Liver (tissue), 9 donors: ENCODE measurements around the gene MSL2. TPM values are rescaled to one million over a fixed set of nuclear protein-coding genes. Genes with fewer than 3 reads are reported as not detected.

Experiments
- DNase-seq: peaks from one replicate; pipeline ENCODE4 v3.0.0-alpha.2; 2017; ENCODE audit warnings: low spot score
- H3K27ac ChIP-seq, 2 donors: one replicate each; pipeline ENCODE4 v1.7.0; 2013; ENCODE audit warnings: inconsistent platforms in 2 of 2, low read length in 2 of 2, control low read depth in 1 of 2, low read depth in 1 of 2, mild to moderate bottlenecking in 1 of 2
- H3K27me3 ChIP-seq, 4 donors: one replicate each; pipeline versions ENCODE4 v1.6.1 to v1.7.0; 2013; ENCODE audit warnings: low read length in 3 of 4, inconsistent platforms in 1 of 4, mild to moderate bottlenecking in 1 of 4, moderate library complexity in 1 of 4; ENCODE audit not compliant: control insufficient read depth in 4 of 4, insufficient read depth in 4 of 4
- H3K36me3 ChIP-seq, 4 donors: one replicate each; pipeline versions ENCODE4 v1.6.1 to v1.7.0; 2013; ENCODE audit warnings: low read length in 3 of 4, mild to moderate bottlenecking in 3 of 4, low read depth in 1 of 4, moderate library complexity in 1 of 4; ENCODE audit not compliant: control insufficient read depth in 4 of 4, insufficient read depth in 3 of 4
- H3K4me1 ChIP-seq, 4 donors: one replicate each; pipeline versions ENCODE4 v1.6.1 to v1.7.0; 2013; ENCODE audit warnings: low read length in 3 of 4, mild to moderate bottlenecking in 3 of 4, moderate library complexity in 1 of 4; ENCODE audit not compliant: control insufficient read depth in 4 of 4, insufficient read depth in 4 of 4
- H3K4me3 ChIP-seq, 3 donors: one replicate each; pipeline versions ENCODE4 v1.6.1 to v1.7.0; 2013; ENCODE audit warnings: low read length in 3 of 3, control low read depth in 1 of 3, low read depth in 1 of 3, mild to moderate bottlenecking in 1 of 3
- H3K9ac ChIP-seq, 2 donors: one replicate each; pipeline ENCODE4 v1.7.0; 2013; ENCODE audit warnings: low read length in 2 of 2, mild to moderate bottlenecking in 2 of 2, moderate library complexity in 2 of 2, control low read depth in 1 of 2, low read depth in 1 of 2
- H3K9me3 ChIP-seq, 4 donors: one replicate each; pipeline versions ENCODE4 v1.6.1 to v1.7.0; 2013; ENCODE audit warnings: low read length in 3 of 4; ENCODE audit not compliant: control insufficient read depth in 4 of 4
- EGR1 ChIP-seq, 2 donors: IDR thresholded peaks; 2 replicates each; pipeline ENCODE4 v1.6.1; 2016 to 2018; ENCODE audit warnings: antibody characterized with exemption in 2 of 2, low read depth in 2 of 2
- FOXA1 ChIP-seq: IDR thresholded peaks from 2 replicates; pipeline ENCODE4 v1.6.1; 2016; ENCODE audit warnings: antibody characterized with exemption
- FOXA2 ChIP-seq: IDR thresholded peaks from 2 replicates; pipeline ENCODE4 v1.6.1; 2016; ENCODE audit warnings: antibody characterized with exemption
- GABPA ChIP-seq, 2 donors: IDR thresholded peaks in 1 of 2; conservative IDR thresholded peaks in 1 of 2; 2 replicates each; pipeline ENCODE4 v1.6.1; 2016; ENCODE audit warnings: antibody characterized with exemption in 2 of 2, mild to moderate bottlenecking in 1 of 2, moderate library complexity in 1 of 2
- JUND ChIP-seq, 2 donors: IDR thresholded peaks; 2 replicates each; pipeline ENCODE4 v1.6.1; 2016; ENCODE audit warnings: antibody characterized with exemption in 2 of 2
- NR2F2 ChIP-seq: IDR thresholded peaks from 2 replicates; pipeline ENCODE4 v1.6.1; 2016; ENCODE audit warnings: antibody characterized with exemption
- RAD21 ChIP-seq, 2 donors: IDR thresholded peaks; 2 replicates each; pipeline ENCODE4 v1.6.1; 2016; ENCODE audit warnings: antibody characterized with exemption in 2 of 2, mild to moderate bottlenecking in 2 of 2
- RXRA ChIP-seq, 2 donors: IDR thresholded peaks; 2 replicates each; pipeline ENCODE4 v1.6.1; 2017 to 2018; ENCODE audit warnings: antibody characterized with exemption in 2 of 2, mild to moderate bottlenecking in 1 of 2
- SP1 ChIP-seq: IDR thresholded peaks from 2 replicates; pipeline ENCODE4 v1.6.1; 2018; ENCODE audit warnings: antibody characterized with exemption, mild to moderate bottlenecking
- TAF1 ChIP-seq: conservative IDR thresholded peaks from 2 replicates; pipeline ENCODE4 v1.6.1; 2016; ENCODE audit warnings: antibody characterized with exemption, mild to moderate bottlenecking
- ZBTB33 ChIP-seq: IDR thresholded peaks from 2 replicates; pipeline ENCODE4 v1.6.1; 2016; ENCODE audit warnings: antibody characterized with exemption
- WGBS: extraction: QIAGEN DNeasy Blood & Tissue Kit; methylation state at CpG from one replicate; pipeline ENCODE4 v1.1.7; 2013; 5-methylcytosine and 5-hydroxymethylcytosine counted together
- polyA plus RNA-seq, 2 donors: library from polyadenylated mRNA; stranded (reverse) in 1 of 2; unstranded in 1 of 2; fragments of 200-250 nt in 1 of 2; fragments of >200 nt in 1 of 2; fragmentation: Nextera tagmentation in 1 of 2; extraction: Ambion mirVana in 1 of 2; gene quantifications; one replicate each; pipeline versions ENCODE4 v1.2.1 to v1.2.3, GENCODE V29; 2013 to 2015
- total RNA-seq, 2 donors: library from RNA; depleted of rRNA; stranded (reverse); fragments of >200 nt; gene quantifications; one replicate each; pipeline ENCODE4 v1.2.3, GENCODE V29; 2014
- donor health status: healthy.
- donor health status: healthy.
- donor health status: healthy.
- donor health status: healthy.
- donor health status: healthy.

The MSL2 gene
- total and polyA plus RNA-seq, 4 donors: 2.7 to 18.7 (median 9.1) TPM

- DNase-seq: no peak
- H3K27me3 ChIP-seq: no peaks in the 10 kb centered on the region
- H3K36me3 ChIP-seq: peaks cover 0 to 3% (median 0%) of the 10 kb centered on the region in 4 donors
- TF ChIP-seq JUND (IDR thresholded peaks at IDR 0.05): no peak
- H3K4me1 ChIP-seq: no peaks in the 10 kb centered on the region
- H3K9me3 ChIP-seq: no peaks in the 10 kb centered on the region
- no peak overlapping the region for H3K4me3 ChIP-seq
- WGBS: 95% methylated on average over 6 of the region's 6 CpGs
- H3K9ac ChIP-seq: no peak overlapping the region
- H3K27ac ChIP-seq: no peak overlapping the region
Observed at GRCh38 chr3:136106101-136106500, 90.0 kb downstream of the MSL2 start.

GRCh38 chr3:136105044-136105443 lies 91.1 kb downstream of the MSL2 start:
- no peak overlapping the region for H3K4me3 ChIP-seq
- WGBS: 83% methylated on average over 4 of the region's 4 CpGs
- H3K27ac ChIP-seq: no peak overlapping the region
- no peaks in the 10 kb centered on the region for H3K27me3 ChIP-seq
- DNase-seq: no peak
- no peaks in the 10 kb centered on the region for H3K9me3 ChIP-seq
- TF ChIP-seq RXRA (IDR thresholded peaks at IDR 0.05) (no peak), EGR1 (IDR thresholded peaks at IDR 0.05; ENCODE audit: low read depth in 2 of 2) (no peak), SP1 (no peak), FOXA2 (no peak), TAF1 (no peak), ZBTB33 (no peak), RAD21 (IDR thresholded peaks at IDR 0.05) (no peak), NR2F2 (no peak), JUND (IDR thresholded peaks at IDR 0.05) (no peak), FOXA1 (no peak), GABPA (IDR thresholded peaks at IDR 0.05 in 1 of 2, conservative IDR thresholded peaks at IDR 0.05 in 1 of 2) (no peak)
- no peak overlapping the region for H3K9ac ChIP-seq
- no peaks in the 10 kb centered on the region for H3K4me1 ChIP-seq
- peaks cover 0 to 3% (median 0%) of the 10 kb centered on the region in 4 donors for H3K36me3 ChIP-seq

Other genes starting within 250 kb of the MSL2 start
- 1 to 10 TPM; 1.7 to 3.3 TPM for gene PPP2R3A, start 230.6 kb downstream of the MSL2 start, total RNA-seq
- gene PPP2R3A, start 230.6 kb downstream of the MSL2 start, polyA plus RNA-seq: 1 to 10 TPM in 1 of 2 donors, under 1 TPM in 1; 0.54 to 1.5 TPM
- gene PCCB, start 54.0 kb upstream of the MSL2 start, total RNA-seq: 100 to 1,000 TPM in 1 of 2 donors, 10 to 100 TPM in 1; 82.7 to 107 TPM
- 100 to 1,000 TPM in 1 of 2 donors, 10 to 100 TPM in 1; 72.8 to 120 TPM for gene PCCB, start 54.0 kb upstream of the MSL2 start, polyA plus RNA-seq